HepG2 (cell line): ENCODE results near the gene ANKRD35. TPM values are rescaled to one million over a fixed set of nuclear protein-coding genes. Genes with fewer than 3 reads are reported as not detected.

Experiments
- ATAC-seq: fragments of 200-7000 bp; cut with Tn5 transposase; 3 replicates; pipeline ENCODE4 v1.9.1; 2020; ENCODE audit warnings: mild to moderate bottlenecking, moderate library complexity
- BruUV-seq: library from RNA; stranded (reverse); fragments of 400-500 nt; replicated peaks from 2 replicates; lab custom pipeline; 2021; lab: Mats Ljungman, UMichigan
- CTCF ChIA-PET: fragments of 300-600 bp; formaldehyde crosslinking; extraction: SDS; loops from one replicate; lab custom pipeline; 2021; ENCODE audit warnings: low total read pairs, inconsistent platforms, low intra/inter-chr PET ratio; lab: Yijun Ruan, JAX
- POLR2A ChIA-PET: fragments of 350-600 bp; sonication (Branson Sonifier 250); formaldehyde crosslinking; loops from one replicate; lab custom pipeline; 2020; ENCODE audit warnings: antibody characterized with exemption, inconsistent platforms; lab: Yijun Ruan, JAX
- DNase-seq: peaks from one replicate; pipeline ENCODE4 v3.0.0-alpha.2; 2015; ENCODE audit warnings: low spot score
- FAIRE-seq: peaks from 3 replicates; lab custom pipeline; 2011; peaks lifted over from hg19 to GRCh38; lab: Jason Lieb, UNC
- H2AFZ ChIP-seq: one replicate; pipeline ENCODE4 v1.6.1; 2011; ENCODE audit warnings: low read length, inconsistent platforms
- H3K27ac ChIP-seq: fragments of 300-600 bp; 3 replicates; pipeline ENCODE4 v1.8.0; 2011; ENCODE audit warnings: mixed run types, mild to moderate bottlenecking, mixed read lengths, low read length, inconsistent platforms; ENCODE audit not compliant: insufficient read depth; ENCODE audit errors: extremely low read length
- H3K27me3 ChIP-seq, 2 experiments: fragments of 200-600 bp in 1 of 2; 2 replicates in 1 of 2; 3 replicates in 1 of 2; pipeline versions ENCODE4 v1.6.0 to v1.8.0; 2011; ENCODE audit warnings: low read length in 2 of 2, mild to moderate bottlenecking in 2 of 2, moderate library complexity in 2 of 2, inconsistent platforms in 1 of 2; ENCODE audit not compliant: insufficient read depth in 2 of 2, control insufficient read depth in 1 of 2
- H3K36me3 ChIP-seq, 2 experiments: fragments of 200-600 bp in 1 of 2; replicated peaks in 1 of 2; 2 replicates in 1 of 2; 3 replicates in 1 of 2; pipeline versions ENCODE4 v1.5.1 to v1.8.0; 2011; ENCODE audit warnings: low read length in 2 of 2, inconsistent platforms in 1 of 2; ENCODE audit not compliant: insufficient read depth in 2 of 2, control insufficient read depth in 1 of 2
- H3K4me1 ChIP-seq: 2 replicates; pipeline ENCODE4 v1.5.1; 2012; ENCODE audit warnings: low read length, inconsistent platforms; ENCODE audit not compliant: insufficient read depth
- H3K4me2 ChIP-seq: 2 replicates; pipeline ENCODE4 v1.6.0; 2011; ENCODE audit warnings: low read depth, low read length, inconsistent platforms
- H3K4me3 ChIP-seq, 3 experiments: fragments of 200-600 bp in 1 of 3; sonication (generic), shearing (Covaris generic) in 1 of 3; replicated peaks in 1 of 3; 2 replicates each; pipeline ENCODE4 v1.5.1; 2011 to 2016; ENCODE audit warnings: low read length in 3 of 3, inconsistent platforms in 2 of 3, low read depth in 2 of 3, mild to moderate bottlenecking in 2 of 3, control low read depth in 1 of 3, mixed read lengths in 1 of 3; ENCODE audit not compliant: insufficient read depth in 1 of 3
- H3K79me2 ChIP-seq: one replicate; pipeline ENCODE4 v1.6.1; 2011; ENCODE audit warnings: low read length, inconsistent platforms; ENCODE audit not compliant: insufficient read depth
- H3K9ac ChIP-seq: 2 replicates; pipeline ENCODE4 v1.6.0; 2011; ENCODE audit warnings: mild to moderate bottlenecking, low read depth, low read length, inconsistent platforms; ENCODE audit not compliant: insufficient read depth
- H3K9me3 ChIP-seq: 2 replicates; pipeline ENCODE4 v1.5.1; 2012; ENCODE audit warnings: mild to moderate bottlenecking, low read length
- H4K20me1 ChIP-seq: 2 replicates; pipeline ENCODE4 v1.6.0; 2011; ENCODE audit warnings: inconsistent platforms, mild to moderate bottlenecking, low read length, moderate library complexity; ENCODE audit not compliant: insufficient read depth
- CHCHD3 ChIP-seq: sonication (generic); formaldehyde crosslinking; IDR thresholded peaks from 2 replicates; pipeline ENCODE4 v1.8.0; 2022; ENCODE audit warnings: mild to moderate bottlenecking, missing genetic modification reagents, moderate library complexity
- FOSL2 ChIP-seq: sonication (generic); formaldehyde crosslinking; IDR thresholded peaks from 2 replicates; pipeline ENCODE4 v1.4.0; 2020; ENCODE audit warnings: missing genetic modification reagents
- GRHL1 ChIP-seq: sonication (generic); formaldehyde crosslinking; conservative IDR thresholded peaks from 2 replicates; pipeline ENCODE4 v1.8.0; 2022; ENCODE audit warnings: missing genetic modification reagents
- HMG20A ChIP-seq: IDR thresholded peaks from 2 replicates; pipeline ENCODE4 v1.6.1; 2016; ENCODE audit warnings: borderline replicate concordance
- MAFK ChIP-seq, 2 experiments: IDR thresholded peaks in 1 of 2; conservative IDR thresholded peaks in 1 of 2; 2 replicates each; pipeline ENCODE4 v1.6.1; 2011; ENCODE audit warnings: improper control_type of control experiment in 2 of 2, low read length in 2 of 2
- NFE2L1 ChIP-seq: sonication (generic); formaldehyde crosslinking; IDR thresholded peaks from 2 replicates; pipeline ENCODE4 v1.4.0; 2020; ENCODE audit warnings: missing genetic modification reagents, mild to moderate bottlenecking, borderline replicate concordance
- PPARG ChIP-seq: conservative IDR thresholded peaks from 2 replicates; pipeline ENCODE4 v1.6.1; 2016; ENCODE audit warnings: missing biosample characterization, missing genetic modification reagents
- RARG ChIP-seq: sonication (generic); formaldehyde crosslinking; IDR thresholded peaks from 2 replicates; pipeline ENCODE4 v1.4.0; 2020; ENCODE audit warnings: low read depth, mild to moderate bottlenecking, missing genetic modification reagents
- ZFYVE20 ChIP-seq: sonication (generic); formaldehyde crosslinking; IDR thresholded peaks from 2 replicates; pipeline ENCODE4 v1.8.0; 2023; ENCODE audit warnings: low read depth, mild to moderate bottlenecking, moderate library complexity, missing genetic modification reagents, borderline replicate concordance
- ZNF17 ChIP-seq: sonication (generic); formaldehyde crosslinking; IDR thresholded peaks from 2 replicates; pipeline ENCODE4 v1.5.0; 2020; ENCODE audit warnings: mild to moderate bottlenecking, missing genetic modification reagents
- ZNF232 ChIP-seq: sonication (generic); formaldehyde crosslinking; IDR thresholded peaks from 2 replicates; pipeline ENCODE4 v1.4.0; 2020; ENCODE audit warnings: missing genetic modification reagents, borderline replicate concordance
- ZNF644 ChIP-seq: IDR thresholded peaks from 2 replicates; pipeline ENCODE4 v1.6.1; 2016; ENCODE audit warnings: low read depth
- ZNF652 ChIP-seq: IDR thresholded peaks from 2 replicates; pipeline ENCODE4 v1.6.1; 2016; ENCODE audit warnings: low read depth, borderline replicate concordance
- ZNF709 ChIP-seq: sonication (generic); formaldehyde crosslinking; IDR thresholded peaks from 2 replicates; pipeline ENCODE4 v1.5.0; 2020; ENCODE audit warnings: mild to moderate bottlenecking, missing genetic modification reagents
- ZNF713 ChIP-seq: sonication (generic); formaldehyde crosslinking; IDR thresholded peaks from 2 replicates; pipeline ENCODE4 v1.4.0; 2020; ENCODE audit warnings: mild to moderate bottlenecking, missing genetic modification reagents
- WGBS: methylation state at CpG from one replicate; pipeline ENCODE4 v1.1.6; 2017; ENCODE audit warnings: low lambda C conversion rate; 5-methylcytosine and 5-hydroxymethylcytosine counted together
- in situ Hi-C: cut with HindIII; loops from 2 replicates; pipeline ENCODE4 v1.10.0; 2017; ENCODE audit warnings: low pct_unique_long_range_greater_than_20kb; ENCODE audit not compliant: extremely low pct_ligation_motif_present
- intact Hi-C: fragments of 100-400 bp; cut with micrococcal nuclease; formaldehyde crosslinking; loops from one replicate; pipeline ENCODE4 v1.10.0; 2022; ENCODE audit not compliant: unreplicated experiment
- polyA plus RNA-seq, 8 experiments: library from polyadenylated mRNA; depleted of rRNA in 3 of 8; stranded (reverse) in 7 of 8; unstranded in 1 of 8; fragments of >200 nt; fragmentation: Illumina TruSeq in 4 of 8; extraction: Trizol in 4 of 8; gene quantifications; 2 replicates each; pipeline versions ENCODE4 v1.2.1 to v1.2.3, GENCODE V29; 2011 to 2016; ENCODE audit warnings: low read depth in 4 of 8, missing spikeins in 1 of 8, mixed read lengths in 1 of 8; ENCODE audit not compliant: insufficient read depth in 1 of 8
- total RNA-seq, 5 experiments: library from RNA; depleted of rRNA; stranded (reverse); fragments of >200 nt; fragmentation: Illumina TruSeq; extraction: Trizol; gene quantifications; 2 replicates each; pipeline ENCODE4 v1.2.3, GENCODE V29; 2016; ENCODE audit warnings: low read depth in 1 of 5
- TF ChIP-seq, protein P1 (sequence below), 2 experiments: sonication (generic) in 1 of 2; formaldehyde crosslinking in 1 of 2; IDR thresholded peaks; 2 replicates each; pipeline versions ENCODE4 v1.4.0 to v1.6.1; 2018 to 2020; ENCODE audit warnings: missing genetic modification reagents in 2 of 2, borderline replicate concordance in 1 of 2, low read depth in 1 of 2, mild to moderate bottlenecking in 1 of 2, missing biosample characterization in 1 of 2

Gene ANKRD35
- total and polyA plus RNA-seq, 2 of the 13 experiments (the other 11 are each of a cell fraction or from before 2014, with no cell fraction given) = 0.02 TPM; not detected in 1

- intact Hi-C loops (no loop called here), in situ Hi-C loops (no loop called here)
- ChIA-PET CTCF (no interaction called here), POLR2A (no interaction called here)
- TF ChIP-seq FOSL2 (CRISPR knock-in tag) = 0 out of 2 replicates have a peak, but pooled peaks have one; percentile 21
- TF ChIP-seq ZNF652 (CRISPR knock-in tag) = no peak
- 4% methylated on average over 3 of the region's 7 CpGs for WGBS
- no peak overlapping the region for H3K9ac ChIP-seq
- FAIRE-seq = no peak
- H2AFZ ChIP-seq = no peak overlapping the region
- H3K4me3 ChIP-seq = no peak overlapping the region
- no peaks in the 10 kb centered on the region for H3K79me2 ChIP-seq
- no TSS peak for BruUV-seq
- no peaks in the 10 kb centered on the region for H4K20me1 ChIP-seq
- H3K4me2 ChIP-seq = no peak overlapping the region
- DNase-seq = no peak
- no peak for ATAC-seq
- H3K9me3 ChIP-seq = no peaks in the 10 kb centered on the region
- no peak overlapping the region for H3K27ac ChIP-seq
- H3K27me3 ChIP-seq = peaks cover 4 to 50% of the 10 kb centered on the region in 2 experiments; a peak in 3 of 5 replicates
- H3K36me3 ChIP-seq = no peaks in the 10 kb centered on the region
- 0 out of 2 replicates have a peak, but pooled peaks cover 7% of the 10 kb centered on the region for H3K4me1 ChIP-seq
Measured at GRCh38 chr1:145877923-145878486, 7.7 kb downstream of the ANKRD35 start.

DNA sequence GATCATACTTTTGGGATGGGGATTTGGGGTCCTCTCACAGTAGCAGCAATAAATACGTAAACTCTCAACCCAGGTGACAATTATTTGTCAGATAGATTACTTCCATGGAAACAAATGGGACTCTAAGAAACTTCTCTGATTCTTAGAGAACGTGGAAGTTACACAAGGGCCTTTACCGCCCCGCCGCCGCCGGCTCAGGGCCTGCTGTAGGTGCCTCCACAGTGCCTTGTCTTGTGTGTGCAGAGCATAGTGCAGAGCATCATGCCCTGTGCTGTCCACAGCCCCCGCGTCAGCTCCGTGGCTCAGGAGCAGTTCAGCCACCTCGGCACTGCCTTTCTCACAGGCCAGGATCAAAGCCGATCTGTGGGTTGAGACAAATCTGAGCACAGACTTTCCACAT, 11.0 kb downstream of the ANKRD35 start:
- H3K27ac ChIP-seq = no peak overlapping the region
- ChIA-PET CTCF (no interaction called here), POLR2A (no interaction called here)
- 0 out of 2 replicates have a peak, but pooled peaks cover 7% of the 10 kb centered on the region for H3K4me1 ChIP-seq
- H2AFZ ChIP-seq = no peak overlapping the region
- 50% methylated on average over 4 of the region's 12 CpGs for WGBS
- H3K79me2 ChIP-seq = no peaks in the 10 kb centered on the region
- H3K27me3 ChIP-seq = peaks cover 6 to 59% of the 10 kb centered on the region in 2 experiments; a peak in 3 of 5 replicates
- H3K9ac ChIP-seq = no peak overlapping the region
- in situ Hi-C loops = no loop called here
- no peak overlapping the region for H3K4me2 ChIP-seq
- no peaks in the 10 kb centered on the region for H3K9me3 ChIP-seq
- FAIRE-seq = no peak
- no peak for DNase-seq
- no TSS peak for BruUV-seq
- no peaks in the 10 kb centered on the region for H4K20me1 ChIP-seq
- intact Hi-C loops = no loop called here
- ATAC-seq = no peak
- H3K36me3 ChIP-seq = no peaks in the 10 kb centered on the region
- H3K4me3 ChIP-seq = no peak overlapping the region
- TF ChIP-seq NFE2L1 (CRISPR knock-in tag) (no peak), ZFYVE20 (CRISPR knock-in tag) (no peak), ZNF644 (CRISPR knock-in tag) (no peak), ZNF709 (no peak), GRHL1 (CRISPR knock-in tag) (no peak), MAFK (conservative IDR thresholded peaks at IDR 0.05 in 1 of 2, IDR thresholded peaks at IDR 0.05 in 1 of 2; ENCODE audit: low read length in 2 of 2) (no peak), PPARG (CRISPR knock-in tag) (no peak), HMG20A (CRISPR knock-in tag) (no peak), ZNF713 (CRISPR knock-in tag) (no peak), ZNF232 (CRISPR knock-in tag) (no peak), ZNF17 (CRISPR knock-in tag) (no peak), RARG (CRISPR knock-in tag) (no peak), CHCHD3 (no peak)
- TF ChIP-seq, protein P1, sequence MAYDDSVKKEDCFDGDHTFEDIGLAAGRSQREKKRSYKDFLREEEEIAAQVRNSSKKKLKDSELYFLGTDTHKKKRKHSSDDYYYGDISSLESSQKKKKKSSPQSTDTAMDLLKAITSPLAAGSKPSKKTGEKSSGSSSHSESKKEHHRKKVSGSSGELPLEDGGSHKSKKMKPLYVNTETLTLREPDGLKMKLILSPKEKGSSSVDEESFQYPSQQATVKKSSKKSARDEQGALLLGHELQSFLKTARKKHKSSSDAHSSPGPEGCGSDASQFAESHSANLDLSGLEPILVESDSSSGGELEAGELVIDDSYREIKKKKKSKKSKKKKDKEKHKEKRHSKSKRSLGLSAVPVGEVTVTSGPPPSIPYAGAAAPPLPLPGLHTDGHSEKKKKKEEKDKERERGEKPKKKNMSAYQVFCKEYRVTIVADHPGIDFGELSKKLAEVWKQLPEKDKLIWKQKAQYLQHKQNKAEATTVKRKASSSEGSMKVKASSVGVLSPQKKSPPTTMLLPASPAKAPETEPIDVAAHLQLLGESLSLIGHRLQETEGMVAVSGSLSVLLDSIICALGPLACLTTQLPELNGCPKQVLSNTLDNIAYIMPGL (CRISPR knock-in tag; IDR thresholded peaks at IDR 0.05; ENCODE audit: borderline replicate concordance in 1 of 2, low read depth in 1 of 2) = no peak
